ENCODE measurements around the gene KXD1. TPM values are rescaled to one million over a fixed set of nuclear protein-coding genes. Genes with fewer than 3 reads are reported as not detected.

Gene KXD1
- total and polyA plus RNA-seq, 10 of the 15 experiments (the other 5 are each of a cell fraction or from before 2014, with no cell fraction given): 27.5 to 209 (median 129) TPM

GRCh38 chr19:18543814-18544475 lies 13.7 kb upstream of the KXD1 start (continued):
- TF ChIP-seq BHLHE40 (IDR thresholded peaks at IDR 0.05; ENCODE audit: borderline replicate concordance in 1 of 2, low read depth in 2 of 2, low read length in 1 of 2) (peak in 1 of 2 experiments; percentile 40; a peak in 1 of 4 replicates), NFYA (IDR thresholded peaks at IDR 0.05; ENCODE audit: borderline replicate concordance, low read depth, low read length) (no peak), USF1 (IDR thresholded peaks at IDR 0.05; ENCODE audit: borderline replicate concordance, extremely low read length, insufficient read depth, low read depth, low read length) (no peak), CHD2 (IDR thresholded peaks at IDR 0.05; ENCODE audit: borderline replicate concordance, low read depth, low read length) (peak; percentile 80), MLLT1 (IDR thresholded peaks at IDR 0.05) (peak; percentile 60; the same call in 1 of the 2 replicates), ZNF274 (IDR thresholded peaks at IDR 0.05; ENCODE audit: insufficient read depth, insufficient read length) (no peak), FOXM1 (IDR thresholded peaks at IDR 0.05; ENCODE audit: low read depth, low read length) (no peak), TBL1XR1 (IDR thresholded peaks at IDR 0.05; ENCODE audit: low read depth, low read length) (no peak), BCL3 (IDR thresholded peaks at IDR 0.05; ENCODE audit: borderline replicate concordance, insufficient read depth, low read depth, low read length, poor library complexity, severe bottlenecking) (no peak), TCF7 (IDR thresholded peaks at IDR 0.05; ENCODE audit: borderline replicate concordance) (no peak), KLF5 (IDR thresholded peaks at IDR 0.05; ENCODE audit: partially characterized antibody) (no peak), ZNF687 (IDR thresholded peaks at IDR 0.05) (peak; percentile 36; the same call in 1 of the 2 replicates), SMAD5 (IDR thresholded peaks at IDR 0.05; ENCODE audit: low read depth) (no peak), NBN (IDR thresholded peaks at IDR 0.05) (peak; percentile 84), CEBPB (IDR thresholded peaks at IDR 0.05; ENCODE audit: borderline replicate concordance in 1 of 2, low read depth in 2 of 2, low read length in 2 of 2) (no peak)
- TF ChIP-seq, protein P1, sequence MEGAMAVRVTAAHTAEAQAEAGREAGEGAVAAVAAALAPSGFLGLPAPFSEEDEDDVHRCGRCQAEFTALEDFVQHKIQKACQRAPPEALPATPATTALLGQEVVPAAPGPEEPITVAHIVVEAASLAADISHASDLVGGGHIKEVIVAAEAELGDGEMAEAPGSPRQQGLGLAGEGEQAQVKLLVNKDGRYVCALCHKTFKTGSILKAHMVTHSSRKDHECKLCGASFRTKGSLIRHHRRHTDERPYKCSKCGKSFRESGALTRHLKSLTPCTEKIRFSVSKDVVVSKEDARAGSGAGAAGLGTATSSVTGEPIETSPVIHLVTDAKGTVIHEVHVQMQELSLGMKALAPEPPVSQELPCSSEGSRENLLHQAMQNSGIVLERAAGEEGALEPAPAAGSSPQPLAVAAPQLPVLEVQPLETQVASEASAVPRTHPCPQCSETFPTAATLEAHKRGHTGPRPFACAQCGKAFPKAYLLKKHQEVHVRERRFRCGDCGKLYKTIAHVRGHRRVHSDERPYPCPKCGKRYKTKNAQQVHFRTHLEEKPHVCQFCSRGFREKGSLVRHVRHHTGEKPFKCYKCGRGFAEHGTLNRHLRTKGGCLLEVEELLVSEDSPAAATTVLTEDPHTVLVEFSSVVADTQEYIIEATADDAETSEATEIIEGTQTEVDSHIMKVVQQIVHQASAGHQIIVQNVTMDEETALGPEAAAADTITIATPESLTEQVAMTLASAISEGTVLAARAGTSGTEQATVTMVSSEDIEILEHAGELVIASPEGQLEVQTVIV (IDR thresholded peaks at IDR 0.05; ENCODE audit: borderline replicate concordance, partially characterized antibody): no peak
- TF ChIP-seq, protein P2, sequence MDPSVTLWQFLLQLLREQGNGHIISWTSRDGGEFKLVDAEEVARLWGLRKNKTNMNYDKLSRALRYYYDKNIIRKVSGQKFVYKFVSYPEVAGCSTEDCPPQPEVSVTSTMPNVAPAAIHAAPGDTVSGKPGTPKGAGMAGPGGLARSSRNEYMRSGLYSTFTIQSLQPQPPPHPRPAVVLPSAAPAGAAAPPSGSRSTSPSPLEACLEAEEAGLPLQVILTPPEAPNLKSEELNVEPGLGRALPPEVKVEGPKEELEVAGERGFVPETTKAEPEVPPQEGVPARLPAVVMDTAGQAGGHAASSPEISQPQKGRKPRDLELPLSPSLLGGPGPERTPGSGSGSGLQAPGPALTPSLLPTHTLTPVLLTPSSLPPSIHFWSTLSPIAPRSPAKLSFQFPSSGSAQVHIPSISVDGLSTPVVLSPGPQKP (IDR thresholded peaks at IDR 0.05; ENCODE audit: low read depth, low read length): 0 out of 2 replicates have a peak, but pooled peaks have one; percentile 29
